Body of pancreas (tissue), 4 donors: ENCODE measurements around the gene ULK3. TPM values are rescaled to one million over a fixed set of nuclear protein-coding genes. Genes with fewer than 3 reads are reported as not detected.

Experiments
- ATAC-seq: fragments of 150-250 bp; one replicate; pipeline ENCODE4 v1.9.1; 2016
- DNase-seq, 4 donors: peaks; one replicate each; pipeline ENCODE4 v3.0.0-alpha.2; 2019
- H3K27ac ChIP-seq, 4 donors: fragments of 200-600 bp; sonication (generic); 1 replicate in 3 of 4; 2 replicates in 1 of 4; pipeline versions ENCODE4 v1.5.1 to v1.6.1; 2016 to 2019; ENCODE audit warnings: mild to moderate bottlenecking in 1 of 4, mixed read lengths in 1 of 4, moderate library complexity in 1 of 4
- H3K27me3 ChIP-seq, 2 donors: fragments of 200-600 bp; sonication (generic); one replicate each; pipeline ENCODE4 v1.6.0; 2016; ENCODE audit warnings: mild to moderate bottlenecking in 1 of 2
- H3K36me3 ChIP-seq, 2 donors: fragments of 200-600 bp; sonication (generic); replicated peaks in 1 of 2; 2 replicates each; pipeline ENCODE4 v1.5.1; 2016; ENCODE audit warnings: low read depth in 2 of 2; ENCODE audit not compliant: insufficient read depth in 1 of 2
- H3K4me1 ChIP-seq: fragments of 200-600 bp; sonication (generic); one replicate; pipeline ENCODE4 v1.6.0; 2016
- H3K4me3 ChIP-seq, 2 donors: fragments of 200-600 bp; sonication (generic); 1 replicate in 1 of 2; 2 replicates in 1 of 2; pipeline ENCODE4 v1.5.1; 2016 to 2019
- H3K9me3 ChIP-seq, 3 donors: fragments of 200-600 bp; sonication (generic); 1 replicate in 2 of 3; 2 replicates in 1 of 3; pipeline ENCODE4 v1.5.1; 2016
- POLR2A ChIP-seq, 3 donors: fragments of 450-650 bp; IDR thresholded peaks; one replicate each; pipeline ENCODE4 v1.6.1; 2016; ENCODE audit warnings: antibody characterized with exemption in 3 of 3, mild to moderate bottlenecking in 2 of 3
- WGBS, 2 donors: methylation state at CpG; one replicate each; pipeline ENCODE4 v1.1.5; 2017; 5-methylcytosine and 5-hydroxymethylcytosine counted together
- intact Hi-C: fragments of 100-400 bp; cut with DNase I; formaldehyde crosslinking; loops from one replicate; pipeline ENCODE4 v1.15.1; 2023
- total RNA-seq, 2 donors: library from RNA; depleted of rRNA; stranded (reverse); fragments of >200 nt; gene quantifications; one replicate each; pipeline ENCODE4 v1.1.0, GENCODE V29; 2016
- TF ChIP-seq, protein P1 (sequence below), 7 experiments: fragments of 450-650 bp in 4 of 7; fragments of 200-600 bp in 3 of 7; sonication (generic) in 3 of 7; IDR thresholded peaks; one replicate each; pipeline ENCODE4 v1.5.1; 2016 to 2019; ENCODE audit warnings: antibody characterized with exemption in 7 of 7

The ULK3 gene
- total RNA-seq, 2 donors from 2014 or later = 74.2 to 76.3 TPM

DNA sequence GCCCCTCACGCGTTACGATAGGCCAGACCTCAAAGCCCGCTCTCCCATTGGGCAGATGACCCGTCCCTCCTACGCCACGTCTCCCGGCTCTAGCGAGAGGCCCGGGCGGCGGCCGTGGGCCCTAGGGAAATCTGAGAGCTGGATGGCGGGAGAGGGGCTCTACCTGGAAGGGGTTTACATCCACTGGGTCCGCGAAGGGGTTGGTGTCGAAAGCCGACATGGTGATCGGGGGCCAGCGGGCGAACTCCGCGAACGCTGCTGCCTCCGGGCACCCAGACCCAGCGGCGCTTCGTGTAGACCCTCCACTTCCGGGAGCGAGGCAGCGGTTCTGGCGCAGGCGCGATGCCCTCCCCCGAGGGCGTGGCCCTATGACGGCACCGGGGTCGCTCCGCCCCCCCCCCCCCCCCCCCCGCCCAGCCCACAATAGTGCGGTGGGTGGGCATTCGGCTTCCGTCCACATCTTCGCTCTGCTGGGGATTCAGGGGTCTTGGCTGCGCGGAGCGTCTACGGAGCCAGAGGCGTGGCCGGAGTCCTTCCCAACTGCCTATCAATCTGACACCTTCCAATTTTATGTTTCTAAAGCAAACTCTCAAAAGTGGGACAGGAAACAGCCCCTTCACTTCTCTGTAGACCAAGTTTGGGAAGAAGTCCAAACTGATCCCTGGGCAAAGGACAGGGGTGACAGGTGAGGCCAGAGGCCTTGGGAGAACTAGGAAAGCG, 30.2 kb upstream of the ULK3 start, which contains the start of gene SCAMP2:
Gene SCAMP2 (minus strand): TSS at position 330 of the 720 bp plus-strand sequence. CDS start 110 bp downstream, at position 220.
- Histone ChIP-seq H3K4me3 (peak within 1 kb of the TSS; percentile 42 to 63), H3K27ac (peak within 1 kb of the TSS; percentile 72 to 97 (median 96)), H3K36me3 (no peaks in the 10 kb centered on the region), H3K9me3 (no peaks in the 10 kb centered on the region), H3K4me1 (peaks cover 42% of the 10 kb centered on the region), H3K27me3 (no peaks in the 10 kb centered on the region)
- TF ChIP-seq POLR2A (IDR thresholded peaks at IDR 0.05) = peak; percentile 59 to 89 (median 83)
- TF ChIP-seq, protein P1, sequence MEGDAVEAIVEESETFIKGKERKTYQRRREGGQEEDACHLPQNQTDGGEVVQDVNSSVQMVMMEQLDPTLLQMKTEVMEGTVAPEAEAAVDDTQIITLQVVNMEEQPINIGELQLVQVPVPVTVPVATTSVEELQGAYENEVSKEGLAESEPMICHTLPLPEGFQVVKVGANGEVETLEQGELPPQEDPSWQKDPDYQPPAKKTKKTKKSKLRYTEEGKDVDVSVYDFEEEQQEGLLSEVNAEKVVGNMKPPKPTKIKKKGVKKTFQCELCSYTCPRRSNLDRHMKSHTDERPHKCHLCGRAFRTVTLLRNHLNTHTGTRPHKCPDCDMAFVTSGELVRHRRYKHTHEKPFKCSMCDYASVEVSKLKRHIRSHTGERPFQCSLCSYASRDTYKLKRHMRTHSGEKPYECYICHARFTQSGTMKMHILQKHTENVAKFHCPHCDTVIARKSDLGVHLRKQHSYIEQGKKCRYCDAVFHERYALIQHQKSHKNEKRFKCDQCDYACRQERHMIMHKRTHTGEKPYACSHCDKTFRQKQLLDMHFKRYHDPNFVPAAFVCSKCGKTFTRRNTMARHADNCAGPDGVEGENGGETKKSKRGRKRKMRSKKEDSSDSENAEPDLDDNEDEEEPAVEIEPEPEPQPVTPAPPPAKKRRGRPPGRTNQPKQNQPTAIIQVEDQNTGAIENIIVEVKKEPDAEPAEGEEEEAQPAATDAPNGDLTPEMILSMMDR (IDR thresholded peaks at IDR 0.05) = no peak
- ATAC-seq = peak; percentile 97
- 0% methylated on average over 1 to 47 of the region's 52 CpGs for WGBS, 2 donors
- DNase-seq = peak; percentile 90 to 96 (median 94)
- intact Hi-C loops = no loop called here

- WGBS, 2 donors = 0% methylated on average over 9 to 11 of the region's 11 CpGs
- ATAC-seq = no peak
- Histone ChIP-seq H3K4me3 (peak overlapping the region; percentile 42 to 63), H3K9me3 (no peaks in the 10 kb centered on the region), H3K4me1 (peaks cover 47% of the 10 kb centered on the region), H3K27ac (peak overlapping the region; percentile 72 to 97 (median 96)), H3K27me3 (no peaks in the 10 kb centered on the region), H3K36me3 (no peaks in the 10 kb centered on the region)
- DNase-seq = no peak
- TF ChIP-seq, protein P1 (IDR thresholded peaks at IDR 0.05) = no peak
- TF ChIP-seq POLR2A (IDR thresholded peaks at IDR 0.05) = no peak
- intact Hi-C loops = no loop called here
Measured at GRCh38 chr15:74872702-74873035, 29.7 kb upstream of the ULK3 start.

DNA sequence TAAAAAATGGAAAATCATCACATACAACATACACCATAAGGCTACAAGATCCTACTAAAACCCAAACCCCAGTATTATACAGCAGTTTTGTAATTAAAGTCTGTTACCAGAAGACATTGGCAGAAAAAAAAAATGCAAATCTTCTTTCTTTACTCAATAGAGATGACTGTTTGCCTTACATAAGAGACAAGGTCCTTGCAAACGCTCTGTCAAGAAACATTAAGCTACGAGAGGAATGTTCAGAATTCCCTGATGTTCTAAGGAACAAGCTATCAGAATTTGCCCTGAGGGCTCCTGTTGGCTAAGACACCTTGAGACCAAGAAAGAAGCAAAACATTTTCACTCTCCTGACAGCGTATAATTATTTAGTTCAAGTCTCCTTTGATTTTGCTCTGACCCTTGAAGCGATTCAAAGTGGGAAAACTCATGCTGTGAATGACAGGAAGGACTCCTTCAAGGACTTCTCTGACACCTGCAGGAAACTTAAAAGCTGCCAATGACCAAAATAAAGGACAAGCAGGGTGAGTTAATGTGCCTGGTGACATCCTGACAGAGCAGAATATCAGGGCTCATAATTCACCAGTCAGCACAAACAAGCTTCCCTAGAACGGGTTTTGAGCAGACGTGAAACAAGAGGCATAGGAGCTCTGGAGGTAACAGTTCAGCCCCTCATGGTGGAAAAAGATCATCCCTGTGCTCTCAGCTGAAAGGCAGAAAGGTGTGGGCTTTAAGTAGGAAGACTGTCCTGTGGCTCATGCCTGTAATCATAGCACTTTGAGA, 27.7 kb upstream of the ULK3 start:
- no peaks in the 10 kb centered on the region for H3K36me3 ChIP-seq
- no peak overlapping the region for H3K4me3 ChIP-seq
- 19 to 30% methylated on average over 6 of the region's 6 CpGs for WGBS, 2 donors
- H3K9me3 ChIP-seq = no peaks in the 10 kb centered on the region
- H3K27ac ChIP-seq = peak overlapping the region in 2 of 4 donors; percentile 26 to 68
- DNase-seq (no peak), ATAC-seq (no peak)
- H3K27me3 ChIP-seq = no peaks in the 10 kb centered on the region
- H3K4me1 ChIP-seq = peaks cover 64% of the 10 kb centered on the region
- TF ChIP-seq, protein P1 (IDR thresholded peaks at IDR 0.05) = no peak
- no peak for TF ChIP-seq POLR2A (IDR thresholded peaks at IDR 0.05)
- intact Hi-C loops = no loop called here

DNA sequence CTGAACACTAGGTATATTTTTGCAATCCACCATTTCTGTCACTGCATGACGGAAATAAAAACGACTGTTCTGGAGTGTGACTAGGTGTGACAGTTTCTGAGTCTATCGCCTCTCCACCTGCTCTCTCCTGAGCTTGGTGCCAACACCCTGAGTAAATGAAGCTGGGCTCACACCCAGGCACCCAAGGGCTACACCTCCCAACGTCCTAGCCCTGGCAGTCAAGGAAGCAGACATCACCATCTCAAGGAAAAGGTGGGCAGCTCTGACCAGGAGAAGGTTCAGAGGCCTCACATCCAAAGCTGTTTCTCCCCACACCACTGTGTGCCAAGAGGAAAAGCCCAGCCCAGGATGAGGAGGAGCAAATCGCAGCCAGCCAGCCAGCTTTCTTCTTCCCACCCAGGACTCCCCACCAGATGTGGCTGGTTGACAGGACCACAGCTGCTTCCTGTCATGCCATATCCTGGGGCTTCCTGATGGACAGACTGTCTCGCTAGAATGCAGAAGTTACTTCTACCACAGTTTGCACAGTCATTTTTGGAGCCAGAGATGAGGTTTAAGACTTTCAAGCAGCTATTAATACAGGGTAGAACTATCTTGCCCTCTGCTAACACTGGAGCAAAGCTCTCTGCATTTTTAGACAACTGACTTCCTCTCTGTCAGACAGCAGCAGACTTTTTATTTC, 26.9 kb upstream of the ULK3 start:
- DNase-seq = peak in 3 of 4 donors; percentile 33 to 77 (median 39)
- intact Hi-C loops = no loop called here
- no peaks in the 10 kb centered on the region for H3K27me3 ChIP-seq

More for the DNA sequence above, 26.9 kb upstream of the ULK3 start:
- WGBS, 2 donors = 23 to 41% methylated on average over 5 to 6 of the region's 6 CpGs
- ATAC-seq = no peak
- Histone ChIP-seq H3K4me3 (no peak overlapping the region), H3K36me3 (no peaks in the 10 kb centered on the region), H3K9me3 (no peaks in the 10 kb centered on the region), H3K4me1 (peaks cover 67% of the 10 kb centered on the region), H3K27ac (peak overlapping the region in 2 of 4 donors; percentile 26 to 68)
- TF ChIP-seq, protein P1 (IDR thresholded peaks at IDR 0.05) = no peak
- peak in 1 of 3 donors; percentile 45 for TF ChIP-seq POLR2A (IDR thresholded peaks at IDR 0.05)
